HG03520 (cell line): ENCODE measurements around the gene ZFAND3.

Experiments used
- ATAC-seq: cut with Tn5 transposase; IDR thresholded peaks from one replicate; pipeline ENCODE4 v1.9.1; 2021; ENCODE audit warnings: mild to moderate bottlenecking, moderate library complexity; ENCODE audit not compliant: unreplicated experiment

The ZFAND3 gene

GRCh38 chr6:37794825-37795224, 24.7 kb upstream of the ZFAND3 start:
- ATAC-seq: no peak

GRCh38 chr6:37798436-37799262, 20.9 kb upstream of the ZFAND3 start:
- no peak for ATAC-seq

GRCh38 chr6:37799263-37799644, 20.3 kb upstream of the ZFAND3 start:
- no peak for ATAC-seq

- no peak for ATAC-seq
Measured at GRCh38 chr6:37800703-37801604, 18.6 kb upstream of the ZFAND3 start.

- no peak for ATAC-seq
Measured at GRCh38 chr6:37801605-37801940, 18.0 kb upstream of the ZFAND3 start.

GRCh38 chr6:37802810-37803209, 16.7 kb upstream of the ZFAND3 start:
- ATAC-seq: no peak

GRCh38 chr6:37804586-37804985, 14.9 kb upstream of the ZFAND3 start:
- ATAC-seq: no peak

GRCh38 chr6:37806213-37806612, 13.3 kb upstream of the ZFAND3 start:
- no peak for ATAC-seq

- no peak for ATAC-seq
Measured at GRCh38 chr6:37807656-37808055, 11.9 kb upstream of the ZFAND3 start.

GRCh38 chr6:37809197-37809543, 10.4 kb upstream of the ZFAND3 start:
- ATAC-seq: no peak

- no peak for ATAC-seq
Measured at GRCh38 chr6:37812841-37813240, 6.7 kb upstream of the ZFAND3 start.

GRCh38 chr6:37814374-37814773, 5.2 kb upstream of the ZFAND3 start:
- no peak for ATAC-seq

- no peak for ATAC-seq
Measured at GRCh38 chr6:37816599-37817375, 2.7 kb upstream of the ZFAND3 start.

- ATAC-seq: peak; percentile 62
Measured at GRCh38 chr6:37818536-37819176, 871 bp upstream of the ZFAND3 start.

GRCh38 chr6:37819802-37820717, 533 bp downstream of the ZFAND3 start:
- ATAC-seq: no peak

- ATAC-seq: no peak
Measured at GRCh38 chr6:37820718-37821079, 1.2 kb downstream of the ZFAND3 start.

GRCh38 chr6:37821446-37821845, 1.9 kb downstream of the ZFAND3 start:
- no peak for ATAC-seq

GRCh38 chr6:37822851-37823682, 3.5 kb downstream of the ZFAND3 start:
- no peak for ATAC-seq

GRCh38 chr6:37824170-37824569, 4.6 kb downstream of the ZFAND3 start:
- no peak for ATAC-seq
